Testis (tissue), 3 donors: ENCODE data around the gene CDON. TPM values are rescaled to one million over a fixed set of nuclear protein-coding genes. Genes with fewer than 3 reads are reported as not detected.

Source experiments
- DNase-seq: peaks from one replicate; pipeline ENCODE4 v3.0.0-alpha.2; 2019
- H3K27ac ChIP-seq, 2 donors: fragments of 200-600 bp; sonication (generic); one replicate each; pipeline ENCODE4 v1.5.1; 2019
- H3K27me3 ChIP-seq: fragments of 200-600 bp; sonication (generic); one replicate; pipeline ENCODE4 v1.5.1; 2019
- H3K36me3 ChIP-seq: fragments of 200-600 bp; sonication (generic); one replicate; pipeline ENCODE4 v1.5.1; 2017; ENCODE audit warnings: low read depth; ENCODE audit errors: missing control alignments
- H3K4me1 ChIP-seq: fragments of 200-600 bp; sonication (generic); one replicate; pipeline ENCODE4 v1.5.1; 2019
- H3K4me3 ChIP-seq, 2 donors: fragments of 200-600 bp; sonication (generic); one replicate each; pipeline ENCODE4 v1.5.1; 2017 to 2019
- H3K9me3 ChIP-seq: fragments of 200-600 bp; sonication (generic); one replicate; pipeline ENCODE4 v1.5.1; 2017
- CTCF ChIP-seq, 3 experiments: fragments of 450-650 bp in 2 of 3; fragments of 200-600 bp in 1 of 3; sonication (generic) in 1 of 3; IDR thresholded peaks; one replicate each; pipeline ENCODE4 v1.5.1; 2016 to 2019; ENCODE audit warnings: antibody characterized with exemption in 3 of 3, mild to moderate bottlenecking in 2 of 3, moderate library complexity in 1 of 3
- POLR2A ChIP-seq: fragments of 450-650 bp; IDR thresholded peaks from one replicate; pipeline ENCODE4 v1.6.1; 2017; ENCODE audit warnings: antibody characterized with exemption, mild to moderate bottlenecking, moderate library complexity
- WGBS, 2 donors: methylation state at CpG; one replicate each; pipeline ENCODE4 v1.1.5; 2018; 5-methylcytosine and 5-hydroxymethylcytosine counted together
- intact Hi-C: fragments of 100-400 bp; cut with DNase I; formaldehyde crosslinking; loops from one replicate; pipeline ENCODE4 v1.15.1; 2023; ENCODE audit warnings: low total_unique reads
- polyA plus RNA-seq: library from polyadenylated mRNA; stranded (reverse); fragments of 350-450 nt; fragmentation: Illumina TruSeq; extraction: RNeasy Lipid Tissue Mini Kit (QIAGEN cat#74804); gene quantifications from one replicate; pipeline ENCODE4 v1.2.3, GENCODE V29; 2014; ENCODE audit warnings: low read depth, low replicate concordance; ENCODE audit not compliant: insufficient read depth
- total RNA-seq, 2 donors: library from RNA; depleted of rRNA; stranded (reverse); fragments of >200 nt; gene quantifications; one replicate each; pipeline ENCODE4 v1.2.3, GENCODE V29; 2016

The CDON gene
- total and polyA plus RNA-seq, 3 donors from 2014 or later, result 20.6 to 27.7 (median 23.9) TPM

GRCh38 chr11:126059238-126059781, 3.4 kb downstream of the CDON start:
- 48 to 58% methylated on average over 8 to 10 of the region's 10 CpGs for WGBS, 2 donors

GRCh38 chr11:126058105-126058874, 4.4 kb downstream of the CDON start:
- 55 to 75% methylated on average over 6 of the region's 6 CpGs for WGBS, 2 donors
- no peak for TF ChIP-seq POLR2A
- TF ChIP-seq CTCF (IDR thresholded peaks at IDR 0.05), result no peak
- intact Hi-C loops, result no loop called here
- no peaks in the 10 kb centered on the region for H3K27me3 ChIP-seq
- H3K4me3 ChIP-seq, result no peak overlapping the region
- peaks cover 11% of the 10 kb centered on the region for H3K4me1 ChIP-seq
- peak overlapping the region in 1 of 2 donors; percentile 7 for H3K27ac ChIP-seq
- no peaks in the 10 kb centered on the region for H3K9me3 ChIP-seq
- no peak for DNase-seq
- H3K36me3 ChIP-seq, result no peaks in the 10 kb centered on the region

More at GRCh38 chr11:126059238-126059781, 3.4 kb downstream of the CDON start:
- Histone ChIP-seq H3K27ac (no peak overlapping the region), H3K4me1 (peaks cover 14% of the 10 kb centered on the region), H3K9me3 (no peaks in the 10 kb centered on the region), H3K4me3 (no peak overlapping the region), H3K27me3 (no peaks in the 10 kb centered on the region), H3K36me3 (no peaks in the 10 kb centered on the region)
- DNase-seq, result no peak
- no peak for TF ChIP-seq POLR2A
- no peak for TF ChIP-seq CTCF (IDR thresholded peaks at IDR 0.05)
- intact Hi-C loops, result no loop called here

GRCh38 chr11:126054882-126055281, 7.8 kb downstream of the CDON start:
- no peaks in the 10 kb centered on the region for H3K27me3 ChIP-seq
- no peak overlapping the region for H3K27ac ChIP-seq
- no peak for DNase-seq
- intact Hi-C loops, result no loop called here
- H3K9me3 ChIP-seq, result no peaks in the 10 kb centered on the region
- no peaks in the 10 kb centered on the region for H3K4me1 ChIP-seq
- no peaks in the 10 kb centered on the region for H3K36me3 ChIP-seq
- 94 to 100% methylated on average over 5 of the region's 5 CpGs for WGBS, 2 donors
- TF ChIP-seq CTCF (IDR thresholded peaks at IDR 0.05), result no peak
- TF ChIP-seq POLR2A, result no peak
- H3K4me3 ChIP-seq, result no peak overlapping the region

- Histone ChIP-seq H3K36me3 (no peaks in the 10 kb centered on the region), H3K27ac (no peak overlapping the region), H3K4me3 (no peak overlapping the region), H3K27me3 (no peaks in the 10 kb centered on the region), H3K4me1 (no peaks in the 10 kb centered on the region), H3K9me3 (no peaks in the 10 kb centered on the region)
- intact Hi-C loops, result no loop called here
- DNase-seq, result no peak
- no peak for TF ChIP-seq POLR2A
- no peak for TF ChIP-seq CTCF (IDR thresholded peaks at IDR 0.05)
- WGBS, 2 donors, result 66 to 76% methylated on average over 5 of the region's 5 CpGs
Observed at GRCh38 chr11:126054408-126054807, 8.3 kb downstream of the CDON start.
